ENCODE measurements around the gene CIAO3.

CIAO3 gene

DNA sequence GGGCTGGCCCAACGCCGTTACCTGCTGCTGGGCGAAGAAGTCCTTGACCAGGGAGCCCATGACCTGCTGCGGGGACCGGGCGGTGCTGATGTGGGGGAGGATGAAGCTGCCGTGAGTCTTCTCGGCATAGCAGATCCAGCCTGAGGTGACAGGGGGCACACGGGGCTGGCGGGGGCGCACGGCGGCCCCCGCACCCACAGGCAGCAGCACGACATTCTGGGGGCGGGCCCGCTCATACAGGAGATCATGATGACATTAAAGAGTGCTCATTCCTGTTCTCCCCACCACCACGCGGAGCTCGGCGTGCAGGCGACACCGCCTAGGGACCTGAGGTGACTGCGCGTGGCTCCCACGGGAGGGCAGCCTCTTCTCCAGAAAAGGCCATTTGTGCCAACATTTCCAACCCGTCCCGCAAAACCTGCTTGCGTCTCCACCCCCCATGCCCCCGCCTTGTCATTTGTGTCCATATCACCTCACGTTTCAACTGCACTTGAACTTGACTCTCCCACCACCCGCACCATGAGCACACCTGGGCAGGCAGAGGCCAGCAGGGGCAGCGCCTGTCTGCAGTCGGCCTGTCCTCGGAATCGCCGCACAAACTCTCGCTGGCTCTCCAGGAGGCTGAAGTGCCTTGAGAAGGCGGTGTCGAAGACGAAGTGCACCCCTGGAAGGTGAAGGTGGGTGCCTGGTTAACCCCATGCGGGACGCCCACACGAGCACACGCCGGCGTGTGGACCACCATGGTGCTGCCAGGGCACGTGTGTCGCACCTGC is 6.4 kb downstream of the CIAO3 start:
- no peak for DNase-seq

DNA sequence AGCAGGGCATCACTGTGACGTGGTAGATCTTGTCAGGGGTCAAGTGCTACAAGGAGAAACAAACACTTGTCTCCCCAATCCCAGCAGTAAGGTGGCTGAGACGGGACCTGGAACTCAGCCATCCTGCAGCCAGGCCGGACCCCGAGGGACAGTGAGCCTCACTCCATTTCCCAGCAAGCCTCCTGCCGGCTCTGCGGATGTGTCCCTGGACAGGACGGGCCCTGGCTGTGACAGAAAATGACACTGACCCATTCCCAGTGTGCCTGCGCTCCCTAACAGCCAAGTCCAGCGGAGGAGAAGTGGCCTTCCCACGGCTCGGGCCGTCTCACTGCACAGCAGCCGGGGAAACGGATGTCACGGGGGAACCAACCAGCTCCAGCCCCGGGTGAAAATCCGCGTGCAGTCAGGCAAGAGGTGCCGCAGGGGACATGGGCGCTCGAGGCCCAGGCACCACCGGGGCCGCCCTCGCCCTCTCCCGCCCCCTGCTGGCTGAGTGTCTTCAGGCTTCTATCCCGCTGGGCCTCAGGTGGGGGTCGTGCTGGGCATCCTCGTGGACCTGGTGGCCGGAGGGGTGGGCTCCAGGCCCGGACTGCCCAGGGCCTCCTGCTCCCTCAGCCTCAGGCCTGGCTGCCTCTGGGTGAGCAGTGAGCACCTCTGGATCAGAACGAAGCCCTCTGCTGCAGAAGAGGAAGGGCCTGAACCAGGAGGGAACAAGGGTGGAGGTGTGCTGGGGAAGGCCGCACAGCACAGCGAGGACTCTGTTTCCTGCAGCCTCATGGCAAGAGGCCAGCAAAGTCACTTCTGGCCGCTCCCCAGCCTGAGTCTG is 7.2 kb downstream of the CIAO3 start:
- no peak for DNase-seq

DNA sequence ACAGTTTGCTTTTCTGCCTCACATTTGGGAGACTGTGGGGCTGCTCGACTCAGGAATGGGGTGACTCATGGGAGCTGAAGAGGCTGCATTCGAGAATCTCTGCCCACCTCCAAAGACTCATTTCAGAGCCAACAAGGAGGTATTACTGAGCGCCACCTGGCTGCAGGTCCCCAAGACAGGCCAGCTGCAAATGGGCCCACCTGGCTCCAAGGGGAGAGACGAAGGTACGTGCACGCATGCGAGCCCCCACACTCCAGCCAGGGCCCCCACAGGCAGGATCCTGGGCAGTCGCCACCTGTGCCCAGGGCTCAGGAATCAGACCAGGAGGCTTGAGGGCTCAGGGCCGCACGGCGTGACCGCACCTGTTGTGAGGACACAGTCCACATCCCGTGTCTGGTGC is 7.9 kb downstream of the CIAO3 start:
- DNase-seq, result no peak

DNA sequence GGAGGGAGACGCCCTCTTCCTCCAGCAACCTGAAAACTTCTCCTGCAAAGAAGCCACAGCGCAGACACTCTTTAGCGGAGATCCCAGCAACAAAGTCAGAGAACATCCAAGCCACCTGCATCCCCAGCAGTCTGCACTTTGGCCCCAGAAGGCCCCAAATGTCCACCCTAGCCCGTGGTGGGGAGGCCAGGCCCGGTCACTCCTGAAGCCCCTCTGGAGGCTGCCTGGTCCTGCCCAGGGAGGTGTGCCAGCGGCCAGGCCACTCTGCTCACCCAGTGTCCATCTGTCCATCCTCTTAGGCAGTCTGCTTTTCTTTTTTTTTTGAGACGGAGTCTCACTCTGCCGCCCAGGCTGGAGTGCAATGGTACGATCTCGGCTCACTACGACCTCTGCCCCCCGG is 8.5 kb downstream of the CIAO3 start:
- DNase-seq, result no peak

DNA sequence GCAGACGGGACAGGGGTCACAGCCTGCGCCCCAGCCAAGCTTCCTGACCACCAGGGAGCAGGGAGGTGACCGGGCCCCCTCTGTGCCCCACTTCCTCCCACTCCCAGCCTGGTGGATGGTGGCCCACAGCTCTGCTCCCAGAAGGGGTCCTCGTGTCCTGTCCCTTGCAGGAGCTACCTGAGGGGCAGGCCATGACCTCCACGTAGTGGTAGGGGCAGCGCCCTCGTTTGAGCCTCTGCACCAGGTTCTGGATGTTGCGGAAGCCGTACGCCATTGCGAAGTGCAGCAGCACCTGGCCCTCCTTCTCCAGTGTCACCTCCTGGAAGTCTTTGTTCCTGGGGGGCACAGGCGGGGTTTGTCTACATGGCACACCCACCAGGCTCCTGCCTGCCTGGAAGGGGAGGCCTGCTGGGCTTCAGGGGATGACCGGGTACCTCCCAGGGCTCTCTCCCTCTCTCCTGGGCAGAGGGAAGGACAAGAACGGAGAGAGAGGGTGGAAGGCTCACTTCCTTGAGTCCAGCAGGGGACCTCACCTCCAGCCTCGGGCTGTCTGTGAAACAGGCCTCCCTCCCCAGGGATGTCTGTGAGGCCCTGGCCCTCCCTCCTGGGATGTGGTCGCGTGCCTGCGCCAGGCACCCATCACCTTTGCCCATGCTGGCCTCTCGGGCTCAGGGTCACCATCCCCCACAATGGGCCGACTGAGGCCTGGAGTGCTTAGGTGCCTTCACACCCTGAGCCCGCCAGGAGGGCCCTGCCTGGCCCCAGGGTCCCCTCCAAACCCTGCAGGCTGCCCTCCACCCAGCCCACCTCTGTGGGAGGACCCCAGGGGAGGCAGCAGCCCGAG is 9.9 kb downstream of the CIAO3 start:
- no peak for DNase-seq

DNA sequence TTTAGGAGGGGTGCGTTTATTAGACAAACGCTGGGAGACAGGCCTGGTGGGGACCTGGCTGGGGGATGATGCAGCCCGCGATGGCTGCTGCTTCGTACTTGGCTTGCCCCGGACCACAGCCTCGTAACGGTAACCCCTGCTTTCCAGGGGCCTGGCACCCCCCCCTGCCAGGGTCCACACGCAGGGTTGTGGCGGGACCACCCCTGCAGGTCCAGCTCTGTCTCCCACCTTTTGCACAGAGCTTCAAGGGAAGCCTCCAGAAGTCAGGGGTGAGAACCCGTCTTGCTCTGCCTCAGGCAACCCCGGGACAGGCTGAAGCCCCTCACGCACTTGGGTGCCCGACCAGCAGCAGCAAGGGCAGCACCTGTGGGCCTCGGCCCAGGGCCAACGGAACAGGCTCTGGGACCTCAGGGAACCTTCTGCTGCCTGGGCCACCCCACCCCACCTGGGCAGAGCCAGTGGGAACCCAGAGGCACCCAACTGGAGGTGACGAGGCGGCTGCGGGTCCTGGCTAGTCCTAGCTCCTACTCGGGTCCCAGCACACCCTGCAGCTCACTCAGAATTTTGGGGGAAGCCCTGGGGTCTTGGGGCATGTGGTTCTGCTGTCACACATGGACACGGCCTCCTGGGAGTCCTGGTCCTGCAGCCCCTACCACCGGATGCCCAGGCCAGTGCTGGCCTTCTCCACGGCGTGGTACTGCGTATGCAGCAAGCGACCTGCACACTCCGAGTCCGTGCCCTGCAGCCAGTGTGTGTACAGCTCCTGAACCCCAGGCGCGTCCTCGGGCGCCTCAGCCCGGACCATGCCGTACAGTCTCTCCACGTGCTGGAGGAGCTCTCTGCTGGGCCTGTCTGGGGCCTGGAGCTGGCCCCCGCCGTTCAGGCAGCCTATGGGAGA is 10.8 kb downstream of the CIAO3 start:
- DNase-seq, result no peak

DNA sequence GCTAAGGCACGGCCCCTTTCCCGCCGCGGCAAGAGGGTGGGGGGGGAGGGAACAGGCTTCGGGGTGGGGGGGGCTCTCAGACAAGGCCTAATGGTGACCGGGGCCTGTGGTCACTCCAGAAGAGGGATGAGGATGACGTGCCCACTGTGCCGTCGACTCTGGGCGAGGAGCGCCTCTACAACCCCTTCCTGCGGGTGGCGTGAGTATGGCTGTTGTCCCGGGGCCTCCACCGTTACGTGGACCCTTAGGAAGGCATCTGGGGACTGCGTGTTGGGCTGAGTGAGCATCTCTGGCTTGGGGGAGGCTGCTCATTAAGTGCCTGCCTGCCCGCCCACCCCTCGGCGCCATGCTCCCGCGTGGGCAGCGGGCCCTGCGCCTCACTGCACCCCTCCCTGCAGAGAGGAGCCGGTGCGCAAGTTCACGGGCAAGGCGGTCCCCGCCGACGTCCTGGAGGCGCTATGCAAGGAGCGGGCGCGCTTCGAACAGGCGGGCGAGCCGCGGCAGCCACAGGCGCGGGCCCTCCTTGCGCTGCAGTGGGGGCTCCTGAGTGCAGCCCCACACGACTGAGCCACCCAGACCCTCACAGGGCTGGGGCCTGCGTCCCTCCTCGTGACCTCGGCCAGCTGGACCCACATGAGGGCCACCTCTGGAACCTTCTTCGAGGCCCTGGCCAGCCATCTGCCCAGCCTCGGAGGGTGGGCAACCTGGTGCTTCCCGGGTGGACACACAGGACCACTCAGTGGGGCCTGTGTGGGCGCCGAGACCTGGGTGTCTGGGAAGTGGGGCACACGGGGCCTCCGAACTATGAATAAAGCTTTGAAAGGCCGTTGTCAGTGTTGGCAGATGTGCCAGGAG is 11.7 kb downstream of the CIAO3 start:
- no peak for DNase-seq

DNA sequence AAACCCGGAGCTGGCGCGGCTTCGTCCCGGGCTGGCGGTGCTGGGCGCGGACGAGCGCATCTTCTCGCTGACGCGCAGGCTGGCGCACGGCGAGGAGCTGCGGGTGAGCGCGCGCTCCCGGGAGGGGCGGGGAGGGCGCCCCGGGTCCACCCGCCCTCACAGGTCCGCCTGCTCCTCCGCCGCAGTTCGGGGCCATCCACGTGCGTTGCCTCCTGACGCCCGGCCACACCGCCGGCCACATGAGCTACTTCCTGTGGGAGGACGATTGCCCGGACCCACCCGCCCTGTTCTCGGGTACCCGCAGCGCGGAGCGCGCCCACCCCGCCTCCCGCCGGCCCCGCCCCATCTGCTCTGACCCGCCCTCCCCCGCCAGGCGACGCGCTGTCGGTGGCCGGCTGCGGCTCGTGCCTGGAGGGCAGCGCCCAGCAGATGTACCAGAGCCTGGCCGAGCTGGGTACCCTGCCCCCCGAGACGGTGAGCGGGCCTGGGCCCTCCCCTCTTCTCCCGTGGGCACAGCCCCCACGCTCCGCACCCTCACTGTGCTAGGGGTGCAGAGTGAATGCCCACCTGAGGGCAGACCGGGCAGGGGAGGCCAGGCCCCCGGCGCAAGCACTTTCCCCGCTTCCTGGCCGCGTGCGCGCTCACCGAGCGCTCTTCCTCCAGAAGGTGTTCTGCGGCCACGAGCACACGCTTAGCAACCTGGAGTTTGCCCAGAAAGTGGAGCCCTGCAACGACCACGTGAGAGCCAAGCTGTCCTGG is 12.5 kb downstream of the CIAO3 start:
- no peak for DNase-seq

DNA sequence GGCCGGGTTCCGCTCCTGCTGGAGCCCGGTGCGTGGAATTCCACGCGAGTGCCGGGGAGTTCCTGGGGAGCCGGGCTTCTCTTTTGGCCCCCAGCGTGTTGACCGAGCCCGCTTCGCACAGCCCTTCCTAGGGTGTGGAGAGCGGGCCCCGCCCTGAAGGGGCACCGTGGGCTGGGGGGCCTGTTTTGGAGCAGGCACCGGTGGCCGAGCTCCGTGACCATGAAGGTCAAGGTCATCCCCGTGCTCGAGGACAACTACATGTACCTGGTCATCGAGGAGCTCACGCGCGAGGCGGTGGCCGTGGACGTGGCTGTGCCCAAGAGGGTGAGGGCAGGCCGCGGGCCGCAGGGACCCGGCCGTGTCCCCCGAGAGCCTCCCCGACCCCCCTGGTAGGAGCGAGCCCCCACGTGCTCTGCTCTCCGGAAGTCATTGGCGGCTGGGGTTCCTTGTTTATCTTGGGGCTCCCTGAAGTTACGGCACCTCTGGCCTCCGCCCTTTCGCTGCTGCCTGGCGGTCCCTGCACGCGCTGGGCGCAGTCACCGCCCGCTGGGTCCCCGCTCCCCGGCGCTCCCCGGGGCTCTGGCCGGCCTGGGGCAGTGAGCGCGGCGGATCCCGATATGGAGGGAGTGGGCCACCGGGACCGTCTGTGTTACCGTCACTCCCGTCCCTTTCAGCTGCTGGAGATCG is 13.4 kb downstream of the CIAO3 start:
- DNase-seq, result no peak

DNA sequence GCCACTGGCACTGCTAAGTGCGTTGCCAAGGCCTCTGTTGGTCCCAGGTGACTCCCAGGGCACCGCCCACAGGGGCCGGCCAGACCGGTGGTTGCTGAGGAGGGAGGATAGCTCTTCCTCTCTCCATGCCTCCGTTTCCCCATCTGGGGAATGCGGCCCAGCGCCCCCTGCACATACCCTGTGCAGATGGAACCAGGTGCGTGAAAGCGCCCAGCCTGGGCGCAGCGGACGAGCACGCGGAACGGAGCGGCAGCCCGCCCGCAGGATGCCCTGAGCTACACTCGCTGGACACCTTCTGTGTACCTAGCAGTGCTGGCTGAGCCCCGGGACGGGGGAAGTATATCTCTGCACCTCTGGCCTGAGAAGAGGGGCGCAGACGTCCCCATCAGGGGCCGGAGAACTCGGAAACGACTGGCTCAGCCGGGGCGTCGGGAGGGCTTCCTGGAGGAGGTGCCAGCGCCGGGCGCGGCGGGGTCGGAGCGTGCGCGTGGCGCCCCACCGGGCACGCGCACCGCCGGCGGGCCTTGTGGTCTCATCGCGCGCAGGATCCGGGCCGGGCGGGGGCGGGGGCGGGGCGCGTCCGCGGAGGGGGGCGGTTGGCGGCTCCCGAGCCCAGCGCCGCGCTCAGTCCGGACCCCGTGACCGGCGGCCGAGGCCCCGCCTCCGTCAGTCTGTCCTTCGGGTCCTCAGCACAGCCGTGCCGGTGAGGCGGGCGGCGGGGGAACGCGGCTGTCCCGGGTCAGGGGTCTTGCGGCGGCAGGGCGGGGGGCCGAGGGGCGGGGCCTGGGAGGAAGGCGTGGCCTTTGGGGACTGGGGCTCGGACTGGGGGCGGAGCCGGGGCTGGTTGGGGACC is 14.1 kb downstream of the CIAO3 start, which contains the start of the genes CCDC78 and HAGHL:
TSS of gene CCDC78 (minus strand) at position 6 of the 853 bp plus-strand sequence. CDS start 76 bp downstream, outside the sequence.
TSS of gene HAGHL (plus strand) at position 669 of the 853 bp plus-strand sequence. CDS start 404 bp downstream, outside the sequence.
- no peak for DNase-seq

DNA sequence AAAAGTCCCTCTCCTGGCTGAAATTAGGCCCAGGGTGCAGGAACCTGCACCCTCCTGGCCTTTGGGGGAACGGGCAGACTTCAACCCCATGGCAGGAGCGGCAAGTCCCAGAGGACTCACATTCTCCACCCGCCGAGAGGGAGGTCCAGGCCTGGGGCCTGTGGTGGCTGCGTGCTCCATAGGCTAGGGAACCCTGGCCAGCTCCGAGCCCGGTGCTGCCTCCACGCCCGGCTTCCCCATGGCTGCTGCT is 14.7 kb downstream of the CIAO3 start:
- no peak for DNase-seq

DNA sequence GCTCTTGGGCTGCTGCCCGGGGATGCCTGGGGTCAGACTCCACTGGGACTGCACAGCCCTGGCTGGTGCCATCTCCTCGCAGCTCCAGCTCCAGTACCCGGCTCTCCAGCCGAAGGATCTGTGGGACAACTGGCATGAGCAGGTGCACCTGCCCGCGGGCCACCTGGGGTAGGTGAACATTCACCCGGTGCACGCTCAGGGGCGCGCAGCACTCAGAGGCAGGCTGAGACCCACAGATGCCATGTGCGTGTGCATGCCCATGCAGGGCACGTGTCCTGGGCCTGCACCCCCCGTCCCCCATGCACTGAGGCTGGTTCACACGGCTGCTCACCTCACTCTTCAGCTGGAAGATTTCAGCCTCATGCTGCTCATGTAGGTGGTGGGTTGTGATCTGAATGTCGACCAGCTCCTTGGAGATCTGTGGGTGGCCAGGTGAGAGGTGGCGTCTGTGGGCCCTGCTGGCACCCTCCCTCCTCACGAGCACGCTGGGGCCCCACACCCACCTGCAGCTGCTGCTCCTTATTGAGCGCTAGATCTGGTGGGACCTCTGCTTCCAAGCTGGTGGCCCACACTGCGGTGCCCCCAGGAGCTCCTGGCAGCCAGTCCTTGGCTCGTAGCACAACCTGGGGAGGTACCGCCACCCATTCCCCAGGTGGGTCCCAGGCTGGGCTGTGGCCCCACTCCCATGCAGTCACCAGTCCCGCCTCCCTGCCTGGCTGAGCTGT is 15.2 kb downstream of the CIAO3 start:
- DNase-seq, result no peak

DNA sequence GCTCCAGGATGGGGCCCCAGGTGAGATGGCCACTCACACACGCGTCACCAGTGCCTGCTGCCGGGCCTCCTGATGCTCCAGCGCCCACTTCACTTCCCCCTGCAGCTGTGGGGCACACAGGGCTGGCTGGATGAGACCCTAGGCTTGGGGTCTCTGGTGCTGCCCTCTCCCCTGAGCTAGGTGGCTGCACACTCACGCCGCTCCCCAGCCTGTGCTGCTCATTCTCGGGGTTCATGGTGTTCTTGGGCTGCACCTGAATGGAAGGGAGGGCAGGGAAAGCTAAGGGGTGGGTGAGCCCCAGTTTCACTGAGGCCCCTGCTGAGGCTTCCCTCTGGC is 15.8 kb downstream of the CIAO3 start:
- no peak for DNase-seq

DNA sequence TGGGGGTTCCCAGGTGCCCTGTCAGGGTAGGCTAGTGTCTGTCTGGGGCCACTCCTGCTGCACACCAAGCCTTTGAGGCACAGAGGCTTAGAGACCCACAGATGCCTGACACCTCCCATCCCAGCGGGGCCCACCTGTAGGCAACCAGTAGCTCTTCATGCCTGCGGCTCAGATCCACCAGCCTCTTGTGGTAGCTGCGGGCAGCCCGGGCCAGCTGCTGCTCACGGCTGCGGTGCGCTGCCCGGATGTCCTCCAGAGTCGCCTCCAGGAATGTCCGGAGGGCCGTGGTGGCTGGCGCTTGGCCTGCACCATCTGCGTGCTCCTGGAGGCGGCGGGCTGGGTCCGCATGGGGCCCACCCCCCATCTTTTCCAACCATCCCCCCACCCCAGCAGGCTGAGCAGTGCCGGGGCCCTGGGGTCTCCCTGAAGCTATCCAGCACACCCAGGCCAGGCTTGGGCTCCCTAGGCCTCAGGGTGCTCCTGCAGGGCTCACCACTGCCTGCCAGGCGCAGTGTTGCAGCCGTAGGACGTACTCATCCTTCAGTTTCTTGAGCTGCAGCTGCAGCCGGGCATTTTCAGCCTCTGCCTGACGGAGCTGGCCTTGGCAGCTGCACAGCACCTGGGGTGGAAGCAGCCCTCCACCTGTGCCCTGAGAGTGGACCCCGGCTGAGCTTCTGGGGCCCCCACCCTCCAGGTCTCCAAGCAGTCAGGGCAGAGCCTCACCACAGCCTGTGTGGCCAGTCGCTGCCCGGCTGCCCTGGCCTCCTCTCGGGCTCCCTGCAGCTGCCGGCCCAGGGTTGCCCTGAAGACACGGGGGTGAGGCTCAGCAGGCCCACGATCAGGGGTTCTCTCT is 16.4 kb downstream of the CIAO3 start:
- DNase-seq, result no peak

DNA sequence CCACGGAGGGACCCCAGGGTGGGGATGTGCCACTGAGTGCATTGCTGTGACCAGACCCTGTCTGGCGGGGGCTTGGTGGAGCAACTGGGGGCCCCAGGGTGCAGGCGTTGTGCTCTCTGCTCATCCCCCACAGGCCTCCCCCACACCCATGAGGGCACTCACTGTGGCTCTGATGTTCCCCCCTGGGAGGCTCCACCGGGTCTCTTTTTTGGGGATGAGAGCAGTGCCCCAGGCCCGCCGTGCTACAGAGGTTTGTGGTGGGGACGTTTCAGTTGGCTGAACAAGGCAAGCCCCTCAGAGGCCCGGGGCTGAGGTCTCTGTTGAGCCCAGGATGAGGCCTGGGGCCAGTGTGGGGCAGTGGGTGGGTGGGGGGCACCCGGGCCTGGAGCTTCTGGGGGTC is 17.1 kb downstream of the CIAO3 start:
- no peak for DNase-seq

DNA sequence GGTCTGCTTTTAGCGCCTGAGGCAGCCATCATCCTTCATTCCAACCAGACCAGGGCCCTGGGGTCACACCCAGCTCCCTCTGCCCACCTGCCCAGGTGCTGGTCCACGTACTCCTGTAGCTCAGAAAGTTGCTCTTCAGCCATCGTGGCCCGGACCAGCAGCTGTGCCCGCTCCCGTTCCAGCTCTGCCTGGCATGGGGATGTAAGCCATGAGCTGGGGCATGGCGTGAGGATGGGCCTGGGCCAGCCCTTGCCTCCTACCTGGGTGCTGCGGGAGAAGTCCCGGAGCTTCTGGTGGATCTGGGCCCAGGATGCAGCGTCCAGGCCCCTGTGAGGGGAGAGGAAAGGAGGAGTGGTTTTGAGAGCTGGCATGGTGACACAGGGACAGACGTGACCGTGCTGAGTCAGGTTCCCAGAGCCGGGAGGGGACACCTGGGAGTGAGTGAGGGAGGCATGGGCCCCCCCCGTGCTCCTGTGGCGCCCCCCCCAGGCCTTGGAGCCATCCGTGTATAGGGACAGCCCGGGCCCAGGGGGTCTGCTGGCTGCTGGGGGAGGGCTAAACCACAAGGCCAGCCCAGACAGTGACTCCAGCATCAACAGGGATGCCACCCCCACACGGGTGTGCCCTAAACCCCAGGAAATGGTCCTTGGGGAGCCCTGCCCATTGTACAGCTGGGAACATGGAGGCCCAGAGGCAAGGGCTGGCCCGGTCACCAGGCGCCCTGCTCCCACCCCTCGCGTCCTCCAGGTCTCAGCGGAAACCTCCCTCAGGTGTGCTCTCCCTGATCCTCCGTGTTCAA is 17.8 kb downstream of the CIAO3 start:
- DNase-seq, result no peak

All from NCI-H2029 treated with DMSO at 0.1 percent for 48 hours (cell line).